MM.1S (cell line): ENCODE results near the gene CSF1R.

ENCODE experiments used
- DNase-seq: peaks from one replicate; pipeline ENCODE4 v3.0.0-alpha.2; 2015
- H2AFZ ChIP-seq: fragments of 300-600 bp; sonication (generic); 2 replicates; pipeline ENCODE4 v1.6.0; 2016; ENCODE audit warnings: antibody characterized with exemption, low read length
- H3F3A ChIP-seq: fragments of 300-600 bp; sonication (generic); 2 replicates; pipeline ENCODE4 v1.6.1; 2016; ENCODE audit warnings: mild to moderate bottlenecking, antibody characterized with exemption, low read length, moderate library complexity, mixed read lengths; ENCODE audit not compliant: insufficient read depth
- H3K27ac ChIP-seq: fragments of 300-600 bp; sonication (generic); 2 replicates; pipeline ENCODE4 v1.5.1; 2016; ENCODE audit warnings: mild to moderate bottlenecking, low read length
- H3K27me3 ChIP-seq: fragments of 300-600 bp; sonication (generic); replicated peaks from 2 replicates; pipeline ENCODE4 v1.6.0; 2016; ENCODE audit warnings: low read length; ENCODE audit not compliant: insufficient read depth
- H3K36me3 ChIP-seq: fragments of 300-600 bp; sonication (generic); replicated peaks from 2 replicates; pipeline ENCODE4 v1.6.1; 2016; ENCODE audit warnings: mild to moderate bottlenecking, low read length, mixed read lengths; ENCODE audit not compliant: insufficient read depth
- H3K4me1 ChIP-seq: fragments of 300-600 bp; sonication (generic); 2 replicates; pipeline ENCODE4 v1.6.1; 2016; ENCODE audit warnings: low read length, mixed read lengths
- H3K4me2 ChIP-seq: fragments of 300-600 bp; sonication (generic); 2 replicates; pipeline ENCODE4 v1.6.0; 2016; ENCODE audit warnings: low read depth, low read length
- H3K4me3 ChIP-seq: fragments of 300-600 bp; sonication (generic); 2 replicates; pipeline ENCODE4 v1.5.1; 2016; ENCODE audit warnings: low read length, mixed read lengths
- H3K79me2 ChIP-seq: fragments of 300-600 bp; sonication (generic); 2 replicates; pipeline ENCODE4 v1.6.1; 2016; ENCODE audit warnings: mixed run types, low read length, mixed read lengths
- H3K9ac ChIP-seq: fragments of 300-600 bp; sonication (generic); 2 replicates; pipeline ENCODE4 v1.6.1; 2016; ENCODE audit warnings: low read length, mixed read lengths
- H3K9me2 ChIP-seq: fragments of 300-600 bp; sonication (generic); replicated peaks from 2 replicates; pipeline ENCODE4 v1.6.1; 2016; ENCODE audit warnings: mild to moderate bottlenecking, low read length, mixed read lengths; ENCODE audit not compliant: insufficient read depth
- H3K9me3 ChIP-seq: fragments of 300-600 bp; sonication (generic); replicated peaks from 2 replicates; pipeline ENCODE4 v1.6.1; 2016; ENCODE audit warnings: mild to moderate bottlenecking, low read length, mixed read lengths; ENCODE audit not compliant: insufficient read depth
- H4K20me1 ChIP-seq: fragments of 300-600 bp; sonication (generic); 2 replicates; pipeline ENCODE4 v1.6.1; 2016; ENCODE audit warnings: mild to moderate bottlenecking, low read length, moderate library complexity, mixed read lengths; ENCODE audit not compliant: insufficient read depth
- EZH2 ChIP-seq: fragments of 300-600 bp; sonication (generic); optimal IDR thresholded peaks from 2 replicates; pipeline ENCODE3; 2017; ENCODE audit warnings: low read depth, mild to moderate bottlenecking, antibody characterized with exemption, low read length, mixed read lengths
- EZH2phosphoT487 ChIP-seq: fragments of 300-600 bp; sonication (generic); IDR thresholded peaks from 2 replicates; pipeline ENCODE4 v1.6.1; 2018; ENCODE audit warnings: antibody characterized with exemption, low read length
- TF ChIP-seq, protein P1 (sequence below): fragments of 300-600 bp; sonication (generic); IDR thresholded peaks from 2 replicates; pipeline ENCODE4 v1.5.1; 2016; ENCODE audit warnings: antibody characterized with exemption, low read length, mixed read lengths

CSF1R gene

DNA sequence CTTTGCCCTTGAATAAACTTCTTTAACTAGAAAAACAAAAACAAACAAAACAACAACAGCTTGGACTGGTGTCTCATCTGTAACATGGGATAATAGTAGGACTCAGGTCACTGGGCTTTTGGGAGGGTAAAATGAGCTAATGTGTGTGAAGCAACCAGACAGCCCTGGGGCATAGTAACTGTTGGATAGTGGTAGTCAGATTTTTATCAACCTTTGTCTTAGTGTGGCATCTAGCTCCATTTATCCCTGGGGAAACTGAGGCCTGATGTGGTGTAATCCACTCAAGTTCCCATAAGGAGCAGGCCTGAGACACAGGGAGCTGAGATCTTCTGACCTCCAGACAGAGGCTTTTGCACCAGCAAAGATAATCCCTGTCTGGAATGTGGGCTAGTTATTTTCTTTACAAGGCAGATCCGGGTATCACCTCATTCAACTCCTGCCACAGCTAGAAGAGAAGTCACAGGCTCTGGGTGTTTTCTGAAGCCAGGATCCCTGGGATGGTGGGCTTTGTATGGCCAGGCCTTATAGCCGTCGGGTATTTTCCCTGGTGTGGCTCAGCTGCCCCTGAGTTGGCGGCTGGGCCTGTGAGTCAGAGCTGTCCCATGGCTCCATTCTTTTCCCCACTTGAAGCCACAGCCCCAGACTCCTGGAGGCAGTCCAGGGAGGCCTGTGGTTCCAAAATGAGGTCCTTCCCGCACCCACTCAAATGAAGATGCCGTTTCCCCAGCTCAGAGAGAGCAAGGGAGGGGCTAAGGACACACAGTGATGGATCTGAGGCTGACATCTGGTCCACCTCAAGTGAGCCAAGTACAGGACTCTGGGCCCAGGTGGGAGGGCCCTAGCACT, 26.1 kb upstream of the CSF1R start:
- no peaks in the 10 kb centered on the region for H3K9me3 ChIP-seq
- H3F3A ChIP-seq: no peaks in the 10 kb centered on the region
- H3K9me2 ChIP-seq: no peaks in the 10 kb centered on the region
- no peak overlapping the region for H2AFZ ChIP-seq
- no peak overlapping the region for H3K4me2 ChIP-seq
- TF ChIP-seq EZH2phosphoT487: no peak
- TF ChIP-seq, protein P1, sequence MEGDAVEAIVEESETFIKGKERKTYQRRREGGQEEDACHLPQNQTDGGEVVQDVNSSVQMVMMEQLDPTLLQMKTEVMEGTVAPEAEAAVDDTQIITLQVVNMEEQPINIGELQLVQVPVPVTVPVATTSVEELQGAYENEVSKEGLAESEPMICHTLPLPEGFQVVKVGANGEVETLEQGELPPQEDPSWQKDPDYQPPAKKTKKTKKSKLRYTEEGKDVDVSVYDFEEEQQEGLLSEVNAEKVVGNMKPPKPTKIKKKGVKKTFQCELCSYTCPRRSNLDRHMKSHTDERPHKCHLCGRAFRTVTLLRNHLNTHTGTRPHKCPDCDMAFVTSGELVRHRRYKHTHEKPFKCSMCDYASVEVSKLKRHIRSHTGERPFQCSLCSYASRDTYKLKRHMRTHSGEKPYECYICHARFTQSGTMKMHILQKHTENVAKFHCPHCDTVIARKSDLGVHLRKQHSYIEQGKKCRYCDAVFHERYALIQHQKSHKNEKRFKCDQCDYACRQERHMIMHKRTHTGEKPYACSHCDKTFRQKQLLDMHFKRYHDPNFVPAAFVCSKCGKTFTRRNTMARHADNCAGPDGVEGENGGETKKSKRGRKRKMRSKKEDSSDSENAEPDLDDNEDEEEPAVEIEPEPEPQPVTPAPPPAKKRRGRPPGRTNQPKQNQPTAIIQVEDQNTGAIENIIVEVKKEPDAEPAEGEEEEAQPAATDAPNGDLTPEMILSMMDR: no peak
- no peak for TF ChIP-seq EZH2
- no peaks in the 10 kb centered on the region for H3K79me2 ChIP-seq
- no peaks in the 10 kb centered on the region for H3K4me1 ChIP-seq
- no peak overlapping the region for H3K4me3 ChIP-seq
- H3K36me3 ChIP-seq: no peaks in the 10 kb centered on the region
- no peak overlapping the region for H3K9ac ChIP-seq
- H4K20me1 ChIP-seq: no peaks in the 10 kb centered on the region
- DNase-seq: no peak
- H3K27ac ChIP-seq: no peak overlapping the region
- no peaks in the 10 kb centered on the region for H3K27me3 ChIP-seq

DNA sequence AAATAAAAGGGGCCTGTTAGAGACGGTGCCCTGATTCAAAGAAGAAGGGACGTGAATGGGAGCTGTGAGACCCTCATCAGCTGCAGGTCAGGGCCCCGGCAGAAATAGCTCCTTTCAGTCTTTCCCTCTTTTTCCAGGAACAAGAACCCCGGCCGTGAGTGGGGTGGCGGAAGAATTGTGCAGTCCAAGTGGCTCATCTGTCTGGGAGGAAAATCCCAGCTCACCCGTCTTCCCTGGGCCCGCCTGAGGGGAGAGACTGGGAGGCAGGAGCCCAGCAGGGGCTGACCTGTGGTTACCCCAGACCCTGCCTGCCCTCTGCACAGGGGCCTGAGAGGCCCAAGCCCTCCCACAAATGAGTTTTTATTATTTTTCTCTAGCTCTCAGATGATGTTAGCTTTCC, 24.8 kb upstream of the CSF1R start:
- Histone ChIP-seq H3K4me1 (no peaks in the 10 kb centered on the region), H3K4me2 (no peak overlapping the region), H3K4me3 (no peak overlapping the region), H4K20me1 (no peaks in the 10 kb centered on the region), H3K27me3 (no peaks in the 10 kb centered on the region), H3K9me2 (no peaks in the 10 kb centered on the region), H3K27ac (no peak overlapping the region), H3K79me2 (no peaks in the 10 kb centered on the region), H2AFZ (no peak overlapping the region), H3K9ac (no peak overlapping the region), H3K9me3 (no peaks in the 10 kb centered on the region), H3F3A (no peaks in the 10 kb centered on the region), H3K36me3 (no peaks in the 10 kb centered on the region)
- TF ChIP-seq, protein P1: no peak
- no peak for TF ChIP-seq EZH2phosphoT487
- no peak for TF ChIP-seq EZH2
- no peak for DNase-seq

DNA sequence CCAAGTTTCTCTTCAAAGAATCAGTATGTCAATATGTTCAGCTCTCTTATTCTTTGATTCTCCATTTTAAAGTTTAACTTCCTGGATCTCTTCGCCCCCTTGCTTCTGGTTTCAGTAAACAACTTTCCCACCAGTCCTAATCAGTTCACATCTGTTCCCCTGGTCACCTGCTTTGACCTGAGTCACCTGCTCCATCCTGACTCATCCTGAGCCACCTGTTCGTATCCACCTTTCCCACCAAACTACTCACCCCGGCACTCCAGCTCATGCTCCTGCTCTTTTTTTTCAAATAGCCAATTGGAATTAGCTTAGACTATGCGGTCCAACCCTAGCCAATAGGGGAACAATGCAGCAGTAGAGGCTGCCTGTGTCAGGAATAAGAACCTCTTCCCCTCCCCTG, 23.6 kb upstream of the CSF1R start:
- Histone ChIP-seq H3K79me2 (no peaks in the 10 kb centered on the region), H4K20me1 (no peaks in the 10 kb centered on the region), H3K9me2 (no peaks in the 10 kb centered on the region), H3K36me3 (no peaks in the 10 kb centered on the region), H3F3A (no peaks in the 10 kb centered on the region), H3K9me3 (no peaks in the 10 kb centered on the region), H3K27me3 (no peaks in the 10 kb centered on the region), H2AFZ (no peak overlapping the region), H3K27ac (no peak overlapping the region), H3K4me2 (no peak overlapping the region), H3K9ac (no peak overlapping the region), H3K4me3 (no peak overlapping the region), H3K4me1 (no peaks in the 10 kb centered on the region)
- no peak for DNase-seq
- no peak for TF ChIP-seq EZH2
- TF ChIP-seq, protein P1: no peak
- no peak for TF ChIP-seq EZH2phosphoT487
